NCI-H2029 (cell line): ENCODE measurements around the gene CNTNAP2.
"Not testable (repeated sequence)": the region's sequence is repeated elsewhere in the genome, so short reads cannot be mapped to it uniquely, and the experiment has no call there.

Experiments used
- DNase-seq: peaks from one replicate; lab custom pipeline; 2025; lab: John Stamatoyannopoulos, UW

The CNTNAP2 gene

DNA sequence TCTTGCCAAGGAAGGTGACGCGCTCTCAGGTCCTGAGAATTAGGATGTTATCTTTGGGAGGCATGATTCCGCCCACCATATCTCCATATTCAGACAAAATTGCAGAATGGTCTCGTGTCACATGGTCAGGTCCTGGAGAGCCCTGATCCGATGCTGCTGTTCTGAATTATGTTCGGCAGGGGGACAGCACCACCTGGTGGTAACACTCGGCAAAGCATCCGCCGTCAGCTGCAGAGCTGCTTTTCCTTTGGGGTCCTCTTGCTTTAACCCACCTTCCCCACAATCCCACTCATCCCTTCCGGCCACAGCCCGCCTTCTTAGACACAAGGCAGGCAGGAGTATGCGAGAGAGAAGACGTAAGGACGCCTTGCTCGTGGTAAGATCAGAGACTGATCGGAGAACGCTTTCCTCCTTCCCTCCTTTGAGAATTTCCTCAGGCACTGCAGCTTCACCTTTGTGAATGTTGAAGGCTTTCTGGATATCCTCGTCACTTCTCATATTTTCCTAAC, 2146.2 kb downstream of the CNTNAP2 start:
- peak; percentile 16 for DNase-seq

DNA sequence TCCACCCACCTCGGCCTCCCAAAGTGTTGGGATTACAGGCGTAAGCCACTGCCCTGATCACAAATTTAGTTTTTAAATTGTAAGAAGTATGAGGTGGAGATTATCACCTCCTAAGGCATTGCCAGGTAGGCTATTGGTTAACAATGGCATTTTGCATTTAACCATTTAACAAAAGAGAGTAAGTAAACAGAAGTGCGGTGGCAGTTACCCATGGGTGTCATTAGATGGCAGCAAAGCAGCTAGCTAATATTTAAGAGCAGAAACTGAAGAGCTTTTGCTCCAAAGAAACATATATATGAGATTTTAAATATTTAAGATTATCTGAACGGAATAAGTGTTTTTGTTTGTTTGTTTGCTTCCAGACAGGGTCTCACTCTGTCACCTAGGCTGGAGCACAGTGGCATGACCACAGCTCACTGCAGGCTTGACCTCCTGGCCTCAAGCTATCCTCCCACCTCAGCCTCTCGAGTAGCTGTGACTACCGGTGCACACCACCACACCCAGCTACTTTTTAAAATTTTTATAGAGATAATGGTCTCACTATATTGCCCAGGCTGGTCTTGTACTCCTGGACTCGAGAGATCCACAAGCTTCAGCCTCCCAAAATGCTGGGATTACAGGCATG, 2148.4 kb downstream of the CNTNAP2 start:
- DNase-seq = peak; percentile 60

DNA sequence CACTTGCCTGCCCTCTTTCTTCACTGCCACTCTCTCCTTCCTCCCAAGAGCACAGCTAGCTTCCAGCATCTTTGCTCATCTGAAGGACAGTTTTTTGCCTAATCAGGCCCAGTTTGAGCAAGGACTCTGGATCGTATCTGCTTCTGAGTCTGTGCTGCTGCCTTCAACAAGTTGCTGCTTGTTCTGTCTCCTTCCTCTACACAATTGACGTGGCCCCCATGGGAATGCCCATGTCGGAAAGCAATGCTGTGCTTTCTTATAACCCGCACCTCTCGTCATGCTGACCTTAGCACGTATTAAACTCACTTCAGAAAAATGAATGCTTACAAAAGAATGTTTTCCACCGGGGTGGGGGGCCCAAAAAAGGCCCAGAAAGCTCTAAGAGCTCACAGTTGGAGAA, 2149.3 kb downstream of the CNTNAP2 start:
- DNase-seq = no peak

- DNase-seq = no peak
Measured at GRCh38 chr7:148266795-148267194, 2150.2 kb downstream of the CNTNAP2 start.

DNA sequence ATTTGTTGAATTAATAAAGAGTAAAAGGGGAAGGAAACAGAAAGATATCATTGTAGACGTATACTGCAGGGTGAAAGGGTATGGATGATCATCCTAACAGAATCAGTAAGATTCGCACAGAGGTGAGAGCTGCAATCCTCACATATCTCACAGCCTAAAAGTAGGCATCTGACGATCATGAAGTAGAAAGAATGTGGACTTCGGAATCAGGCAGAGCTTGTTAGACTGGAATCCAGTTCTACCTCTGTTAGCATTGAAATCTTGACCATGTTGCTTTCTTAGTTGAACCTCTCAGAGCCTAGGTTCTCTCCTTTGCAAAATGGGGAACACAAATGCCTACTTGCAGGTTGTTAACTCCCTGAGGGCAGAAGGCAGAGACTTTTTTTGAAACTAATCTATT, 2154.0 kb downstream of the CNTNAP2 start:
- no peak for DNase-seq

DNA sequence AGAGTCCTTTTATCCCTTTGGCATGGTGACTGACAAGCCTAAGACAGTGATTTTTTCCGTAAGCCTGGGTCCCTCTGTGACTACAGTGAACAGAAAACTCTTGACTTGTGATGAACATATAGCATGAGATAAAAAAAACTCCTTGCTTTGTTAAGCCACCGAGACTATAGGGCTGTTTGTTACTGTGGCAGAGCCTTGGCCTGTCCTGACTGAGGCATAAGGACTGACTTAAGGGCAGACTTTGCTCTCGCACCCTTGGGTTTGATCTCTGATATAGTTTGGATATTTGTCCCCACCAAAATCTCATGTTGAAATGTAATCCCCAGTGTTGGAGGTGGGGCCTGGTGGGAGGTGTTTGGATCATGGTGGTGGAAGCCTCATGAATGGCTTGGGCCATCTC, 2157.5 kb downstream of the CNTNAP2 start:
- DNase-seq = no peak

GRCh38 chr7:148275359-148275890, 2158.8 kb downstream of the CNTNAP2 start:
- DNase-seq = no peak

GRCh38 chr7:148276314-148277041, 2159.9 kb downstream of the CNTNAP2 start:
- no peak for DNase-seq

GRCh38 chr7:148277042-148277660, 2160.6 kb downstream of the CNTNAP2 start:
- DNase-seq = no peak

- no peak for DNase-seq
Measured at GRCh38 chr7:148286150-148286549, 2169.5 kb downstream of the CNTNAP2 start.

DNA sequence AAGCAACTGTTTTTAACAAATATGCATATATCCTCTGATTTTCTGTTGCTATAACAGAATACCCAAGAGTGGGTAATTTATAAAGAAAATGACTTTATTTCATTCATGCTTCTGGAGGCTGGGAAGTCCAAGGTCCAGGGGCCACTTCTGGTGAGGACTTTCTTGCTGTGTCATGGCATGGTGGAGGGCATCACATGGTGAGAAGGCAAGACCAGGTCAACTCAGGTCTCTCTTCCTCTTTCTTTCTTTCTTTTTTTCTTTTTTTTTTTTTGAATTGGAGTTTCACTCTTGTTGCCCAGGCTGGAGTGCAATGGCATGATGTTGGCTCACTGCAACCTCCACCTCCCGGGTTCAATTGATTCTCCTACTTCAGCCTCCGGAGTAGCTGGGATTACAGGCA, 2170.9 kb downstream of the CNTNAP2 start:
- no peak for DNase-seq

DNA sequence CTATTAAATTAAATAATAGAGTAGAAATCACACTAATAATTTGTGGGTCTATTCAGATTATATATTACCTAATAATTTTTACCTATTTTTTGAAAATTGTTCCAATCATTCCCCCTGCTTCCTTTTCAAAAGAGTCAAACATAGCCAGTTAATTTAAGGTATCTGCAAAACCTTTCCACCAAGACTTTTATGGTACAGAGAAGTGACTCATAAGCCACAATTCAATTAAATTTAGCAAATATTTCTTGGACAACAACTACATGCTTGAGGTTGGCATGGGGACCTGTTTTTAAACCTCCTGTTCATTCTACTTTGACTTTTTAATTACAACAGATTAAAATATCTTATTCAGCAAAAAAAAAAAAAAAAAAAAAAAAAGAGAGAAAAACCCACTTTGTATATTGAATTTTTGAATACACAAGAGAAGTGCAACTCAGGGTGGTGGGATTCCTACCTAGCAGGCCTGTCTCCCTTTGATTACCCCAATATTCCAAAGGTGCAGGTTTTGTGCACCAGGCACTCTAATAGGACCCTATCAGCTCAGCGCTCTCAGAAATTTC, 2172.1 kb downstream of the CNTNAP2 start:
- no peak for DNase-seq

- no peak for DNase-seq
Measured at GRCh38 chr7:148289630-148290029, 2173.0 kb downstream of the CNTNAP2 start.

DNA sequence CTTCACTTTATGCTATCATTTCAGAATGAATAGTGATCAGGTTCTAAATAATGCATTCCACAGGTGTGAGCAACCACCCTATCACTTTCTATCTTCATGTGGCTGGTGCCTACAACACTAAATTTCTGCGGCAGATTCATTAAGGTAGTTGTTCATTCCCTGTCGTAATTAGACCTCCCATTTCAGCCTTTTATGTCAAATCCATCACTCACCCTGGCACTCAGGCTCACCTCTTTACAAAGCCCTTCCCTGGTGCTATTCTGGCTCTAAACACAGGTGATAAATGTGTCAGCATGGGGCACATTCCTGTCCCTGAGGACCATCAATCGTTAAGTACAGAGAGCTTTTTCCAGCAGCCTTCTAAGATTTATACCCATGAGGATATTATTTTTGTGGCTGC, 2173.9 kb downstream of the CNTNAP2 start:
- DNase-seq = no peak

DNA sequence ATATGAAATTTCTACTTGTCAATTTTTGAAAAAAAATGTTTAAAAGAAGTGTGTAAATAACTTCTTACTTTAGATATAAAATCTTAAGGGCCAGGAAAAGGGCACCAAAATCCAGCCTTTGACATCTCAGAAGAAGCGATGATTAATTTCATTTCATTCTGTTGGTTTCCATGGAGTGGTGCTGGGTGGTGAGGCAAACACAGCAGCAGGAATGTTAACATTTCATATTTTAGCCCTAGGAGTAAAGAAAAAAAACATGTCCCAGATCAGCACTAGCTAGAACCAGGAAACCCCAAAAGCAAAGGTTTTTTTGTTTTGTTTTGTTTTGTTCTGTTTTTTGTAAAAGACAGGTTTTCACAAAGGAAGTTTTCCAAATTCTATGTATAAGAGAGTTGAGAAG, 2175.2 kb downstream of the CNTNAP2 start:
- DNase-seq = no peak

DNA sequence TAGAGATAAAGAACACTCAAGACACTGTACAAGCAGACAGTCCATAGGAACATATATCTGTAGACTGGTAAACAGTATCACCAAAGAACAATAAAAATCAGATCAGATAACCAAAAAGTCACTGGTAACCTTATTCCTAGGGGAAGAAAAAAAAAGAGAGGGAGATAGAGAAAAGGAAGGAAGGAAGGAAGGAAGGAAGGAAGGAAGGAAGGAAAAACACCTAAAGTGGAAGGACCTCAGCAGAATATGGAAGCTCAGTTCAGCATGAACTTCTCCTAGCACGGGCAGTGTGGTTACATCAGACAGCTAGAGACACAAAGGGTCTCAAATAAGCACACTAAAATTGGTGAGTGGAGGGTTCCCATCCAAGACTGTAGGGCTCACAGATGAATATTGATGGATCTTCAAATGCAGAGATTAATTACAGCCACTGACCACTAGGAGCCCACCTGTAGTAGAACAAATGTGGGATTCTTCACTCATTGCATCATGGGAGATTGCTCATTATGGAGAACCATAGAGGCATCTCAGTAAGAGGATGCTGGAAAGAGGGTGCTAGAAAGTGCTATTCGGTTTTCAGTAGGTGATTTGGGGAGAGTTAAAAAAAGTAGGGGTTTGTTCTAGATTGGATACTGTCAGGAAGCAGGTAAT, 2180.5 kb downstream of the CNTNAP2 start:
- no peak for DNase-seq

DNA sequence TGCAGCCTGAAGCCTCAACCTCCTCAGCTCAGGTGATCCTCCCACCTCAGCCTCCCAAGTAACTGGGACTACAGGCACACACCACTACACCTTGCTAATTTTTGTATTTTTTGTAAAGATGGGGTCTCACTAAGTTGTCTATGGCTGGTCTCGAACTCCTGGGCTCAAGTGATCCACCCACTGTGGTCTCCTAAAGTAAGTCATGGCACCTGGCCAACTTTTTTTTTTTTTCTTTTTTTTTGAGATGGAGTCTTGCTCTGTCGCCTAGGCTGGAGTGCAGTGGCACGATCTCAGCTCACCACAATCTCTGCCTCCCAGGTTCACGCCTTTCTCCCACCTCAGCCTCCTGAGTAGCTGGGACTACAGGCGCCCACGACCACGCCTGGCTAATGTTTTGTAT, 2182.2 kb downstream of the CNTNAP2 start:
- not testable (repeated sequence) for DNase-seq

- DNase-seq = no peak
Measured at GRCh38 chr7:148299350-148300276, 2183.0 kb downstream of the CNTNAP2 start.

- DNase-seq = not testable (repeated sequence)
Measured at GRCh38 chr7:148302436-148302835, 2185.8 kb downstream of the CNTNAP2 start.

DNA sequence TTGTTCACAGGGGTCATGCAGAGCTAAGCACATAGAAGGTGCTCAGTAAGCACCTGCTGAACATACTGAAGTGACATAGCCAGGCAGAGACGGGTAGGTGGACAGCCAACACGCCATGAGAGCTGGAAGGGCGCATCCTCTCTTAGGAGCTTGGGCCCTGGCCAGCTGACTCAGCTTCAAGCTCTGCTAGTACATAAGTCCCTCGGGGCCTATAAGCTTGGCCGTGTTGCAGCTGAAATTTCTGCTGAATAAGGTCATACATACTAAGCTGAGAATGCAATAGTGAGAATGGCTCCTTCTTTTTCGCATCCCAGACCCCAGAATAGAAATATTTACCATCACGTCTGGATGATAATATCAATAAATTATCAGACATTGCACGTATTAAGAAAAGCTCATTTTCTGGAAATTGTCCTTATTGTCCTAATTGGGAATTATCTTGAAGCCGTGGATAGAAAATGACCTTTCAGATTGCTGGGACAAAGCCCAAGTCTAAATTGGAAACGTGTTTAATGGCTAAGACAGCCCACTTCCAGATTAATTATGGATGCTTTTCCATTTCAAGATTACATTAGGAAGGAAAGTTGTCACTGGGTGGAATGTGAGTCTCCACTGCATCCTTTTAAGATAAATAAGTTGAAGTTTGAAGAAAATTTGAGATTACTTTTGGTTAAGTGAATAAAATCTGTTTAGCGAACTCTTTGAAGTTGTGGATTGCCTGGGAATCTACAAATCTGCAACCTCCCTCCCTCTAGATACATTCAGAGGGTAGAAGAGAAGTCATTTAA, 2186.9 kb downstream of the CNTNAP2 start:
- no peak for DNase-seq
